CD1c-positive myeloid dendritic cell (primary cell): Measurements from ENCODE around the gene HES3.
A peak's percentile ranks its signal among the peaks of the same experiment; 100 is the strongest.
"Not testable (repeated sequence)": the region's sequence is repeated elsewhere in the genome, so short reads cannot be mapped to it uniquely, and the experiment has no call there.

Experiments used
- DNase-seq: peaks from one replicate; pipeline ENCODE4 v3.0.0-alpha.2; 2016; ENCODE audit errors: extremely low spot score

HES3 gene

GRCh38 chr1:6219641-6220040 is 24.3 kb upstream of the HES3 start:
- DNase-seq: not testable (repeated sequence)

GRCh38 chr1:6220236-6220635 is 23.7 kb upstream of the HES3 start:
- DNase-seq: no peak

- DNase-seq: no peak
These were observed 22.7 kb upstream of the HES3 start for GRCh38 chr1:6221210-6221784.

- DNase-seq: no peak
These were observed 21.3 kb upstream of the HES3 start for GRCh38 chr1:6222636-6223035.

GRCh38 chr1:6223617-6224016 is 20.4 kb upstream of the HES3 start:
- no peak for DNase-seq

GRCh38 chr1:6224718-6225117 is 19.3 kb upstream of the HES3 start:
- no peak for DNase-seq

GRCh38 chr1:6225651-6226050 is 18.3 kb upstream of the HES3 start:
- DNase-seq: no peak

- no peak for DNase-seq
These were observed 10.6 kb upstream of the HES3 start for GRCh38 chr1:6233376-6233775.

GRCh38 chr1:6234502-6235295 is 9.3 kb upstream of the HES3 start:
- DNase-seq: no peak

GRCh38 chr1:6235296-6235677 is 8.7 kb upstream of the HES3 start:
- DNase-seq: no peak

GRCh38 chr1:6237093-6237492 is 6.9 kb upstream of the HES3 start:
- DNase-seq: no peak

- no peak for DNase-seq
These were observed 4.7 kb upstream of the HES3 start for GRCh38 chr1:6239213-6239752.

- no peak for DNase-seq
These were observed 3.8 kb upstream of the HES3 start for GRCh38 chr1:6239950-6240768.

- no peak for DNase-seq
These were observed 2.7 kb upstream of the HES3 start for GRCh38 chr1:6241107-6241886.

GRCh38 chr1:6241887-6242740 is 1.9 kb upstream of the HES3 start:
- no peak for DNase-seq

GRCh38 chr1:6243053-6243834 is 735 bp upstream of the HES3 start:
- DNase-seq: no peak

GRCh38 chr1:6244401-6245049 is 546 bp downstream of the HES3 start:
- no peak for DNase-seq

- peak; percentile 91 for DNase-seq
These were observed 1.3 kb downstream of the HES3 start for GRCh38 chr1:6245086-6245868.
